ENCODE measurements around the gene FLNB. TPM values are rescaled to one million over a fixed set of nuclear protein-coding genes. Genes with fewer than 3 reads are reported as not detected.

The FLNB gene
- total and polyA plus RNA-seq, 2 of the 8 experiments (the other 6 are each of a cell fraction or from before 2014, with no cell fraction given), result 72.3 to 118 TPM

DNA sequence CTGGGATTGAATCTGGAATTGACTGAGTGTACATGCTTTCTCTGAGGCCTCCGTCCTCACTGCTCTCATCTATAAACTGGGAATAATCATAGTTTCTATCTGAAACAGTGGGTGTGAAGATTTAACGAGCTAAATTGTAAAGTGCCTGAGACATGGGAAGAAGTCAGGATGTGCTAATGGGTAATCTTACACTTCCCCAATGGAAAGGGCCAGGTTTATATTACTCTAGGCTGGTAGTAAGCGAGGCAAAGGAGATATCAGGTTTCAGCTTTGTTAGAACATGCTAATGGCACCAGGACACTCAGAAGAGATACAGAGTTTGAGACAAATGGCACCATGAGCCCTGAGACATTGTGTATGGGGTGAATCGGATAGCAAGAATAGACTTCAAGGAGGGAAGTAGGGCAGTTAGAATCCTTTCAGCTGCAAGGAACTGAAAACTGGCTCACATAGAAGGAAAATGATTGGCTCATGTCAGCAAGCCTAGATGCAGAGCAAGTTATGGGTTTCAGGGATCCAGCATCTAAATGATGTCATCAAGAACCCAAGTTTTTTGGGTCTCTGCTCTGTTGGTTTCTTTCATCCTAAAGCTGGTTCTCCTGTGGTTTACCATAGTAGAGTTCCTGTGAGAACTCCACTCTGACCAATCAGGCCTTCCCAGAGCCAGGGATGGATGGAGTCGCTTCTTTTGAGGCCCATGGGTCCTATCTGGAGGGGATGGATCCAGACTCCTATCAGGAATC is 21.8 kb downstream of the FLNB start:
- Histone ChIP-seq H3K79me2 (ENCODE audit: control insufficient read depth in 1 of 2, insufficient read depth in 2 of 2, low read length in 2 of 2) (peaks cover 0 to 90% of the 10 kb centered on the region in 2 experiments), H3K4me1 (replicated peaks in 1 of 4; ENCODE audit: control insufficient read depth in 3 of 4, insufficient read depth in 4 of 4, low read length in 3 of 4) (peaks cover 17 to 39% (median 24%) of the 10 kb centered on the region in 4 experiments), H3K23ac (ENCODE audit: insufficient read length) (no peak overlapping the region), H3K4me2 (ENCODE audit: insufficient read depth in 1 of 2, low read depth in 2 of 2, low read length in 2 of 2) (no peak overlapping the region), H2BK20ac (ENCODE audit: low read length) (peak overlapping the region; percentile 82; the same call in 1 of the 2 replicates), H2BK120ac (replicated peaks; ENCODE audit: low read depth, low read length) (no peak overlapping the region), H4K8ac (ENCODE audit: extremely low read depth, insufficient read depth, low read length) (no peak overlapping the region), H3K27ac (ENCODE audit: low read depth, low read length) (no peak overlapping the region; the same call in 1 of the 2 replicates), H3K4me3 (ENCODE audit: extremely low read depth in 1 of 4, insufficient read depth in 2 of 4, low read depth in 3 of 4, low read length in 4 of 4) (no peak overlapping the region), H3K79me1 (ENCODE audit: low read depth, low read length) (peaks cover 19% of the 10 kb centered on the region), H3K27me3 (replicated peaks in 1 of 4; ENCODE audit: control insufficient read depth in 3 of 4, extremely low read depth in 1 of 4, insufficient read depth in 3 of 4, low read length in 3 of 4) (no peaks in the 10 kb centered on the region), H4K5ac (ENCODE audit: insufficient read length, low read depth, low read length) (no peak overlapping the region), H3K9me3 (ENCODE audit: insufficient read depth in 2 of 2, low read depth in 1 of 2, low read length in 1 of 2) (no peaks in the 10 kb centered on the region), H2BK12ac (ENCODE audit: low read depth, low read length) (no peak overlapping the region), H2BK15ac (ENCODE audit: low read length) (no peak overlapping the region), H3K14ac (ENCODE audit: insufficient read length) (no peak overlapping the region), H4K91ac (replicated peaks; ENCODE audit: insufficient read length, low read length) (no peak overlapping the region), H2AK5ac (ENCODE audit: low read depth, low read length) (no peak overlapping the region), H3K23me2 (ENCODE audit: low read depth, low read length) (no peaks in the 10 kb centered on the region), H3K36me3 (ENCODE audit: control insufficient read depth in 2 of 4, insufficient read depth in 4 of 4, low read length in 3 of 4) (no peaks in the 10 kb centered on the region), H3K56ac (replicated peaks; ENCODE audit: insufficient read length, low read depth, low read length) (no peak overlapping the region), H3K9ac (replicated peaks in 1 of 4; ENCODE audit: extremely low read depth in 1 of 4, low read depth in 3 of 4, low read length in 3 of 4) (no peak overlapping the region), H3K18ac (ENCODE audit: extremely low read depth, low read length) (no peak overlapping the region), H2AFZ (ENCODE audit: low read length) (no peak overlapping the region), H4K20me1 (replicated peaks in 1 of 2; ENCODE audit: control insufficient read depth in 1 of 2, insufficient read depth in 2 of 2, low read length in 2 of 2) (peaks cover 0 to 2% of the 10 kb centered on the region in 2 experiments), H2BK5ac (ENCODE audit: low read depth, low read length) (no peak overlapping the region), H3K4ac (replicated peaks; ENCODE audit: insufficient read length, low read depth, low read length) (no peak overlapping the region)
- no peak for DNase-seq (ENCODE audit: low read depth in 1 of 2, low spot score in 2 of 2)
- POLR2A ChIA-PET (ENCODE audit: partially characterized antibody), result interaction anchor here (1.0 to 2.7 kb wide), 5 partner anchors 9 to 22 kb away, joined by 3 to 12 read pairs (median 3); partner anchors contain the start of gene FLNB
- CTCF ChIA-PET (ENCODE audit: partially characterized antibody), result interaction anchor here (0.6 to 2.0 kb wide), 6 partner anchors 16 to 1745 kb away, joined by 3 to 6 read pairs (median 4); no protein-coding TSS in a partner anchor
- 79% methylated on average over 5 of the region's 5 CpGs; no CpG with 5 or more reads in 1 of the 2 experiments for WGBS, 2 experiments (ENCODE audit: extremely low coverage in 1 of 2, insufficient coverage in 1 of 2, insufficient read length in 1 of 2, insufficient replicate concordance in 2 of 2, low coverage in 1 of 2, low lambda C conversion rate in 2 of 2, missing lambda C conversion rate in 1 of 2)
- no peak for FAIRE-seq
- TF ChIP-seq, protein P1, sequence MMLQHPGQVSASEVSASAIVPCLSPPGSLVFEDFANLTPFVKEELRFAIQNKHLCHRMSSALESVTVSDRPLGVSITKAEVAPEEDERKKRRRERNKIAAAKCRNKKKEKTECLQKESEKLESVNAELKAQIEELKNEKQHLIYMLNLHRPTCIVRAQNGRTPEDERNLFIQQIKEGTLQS (IDR thresholded peaks at IDR 0.05; ENCODE audit: insufficient read depth, low read depth, low read length), result no peak
- TF ChIP-seq SAP30 (IDR thresholded peaks at IDR 0.05; ENCODE audit: insufficient read depth, insufficient replicate concordance, low read length) (no peak), ZNF274 (IDR thresholded peaks at IDR 0.05; ENCODE audit: borderline replicate concordance, extremely low read depth, low read length) (no peak), KDM1A (IDR thresholded peaks at IDR 0.05; ENCODE audit: borderline replicate concordance, low read length) (no peak), CTBP2 (IDR thresholded peaks at IDR 0.05; ENCODE audit: borderline replicate concordance, insufficient read depth, insufficient read length, low read length) (no peak), CBX5 (IDR thresholded peaks at IDR 0.05; ENCODE audit: low read depth, low read length) (no peak), SIN3A (conservative IDR thresholded peaks at IDR 0.05 in 1 of 2, IDR thresholded peaks at IDR 0.05 in 1 of 2; ENCODE audit: low read depth in 1 of 2, low read length in 2 of 2) (no peak), CBX8 (IDR thresholded peaks at IDR 0.05; ENCODE audit: borderline replicate concordance, low read depth, low read length) (no peak), CREB1 (IDR thresholded peaks at IDR 0.05) (no peak), GTF2F1 (IDR thresholded peaks at IDR 0.05; ENCODE audit: borderline replicate concordance, low read depth, low read length) (no peak), KDM4A (IDR thresholded peaks at IDR 0.05; ENCODE audit: low read depth, low read length, severe bottlenecking) (no peak)
